Suppressor macrophage (primary cell): ENCODE data around the gene KRT6B.
"Not testable (repeated sequence)": the region's sequence is repeated elsewhere in the genome, so short reads cannot be mapped to it uniquely, and the experiment has no call there.

Experiments used
- DNase-seq, 4 experiments: peaks; one replicate each; pipeline ENCODE4 v3.0.0-alpha.2; 2020 to 2022
- total RNA-seq, 17 experiments: gene quantifications; one replicate each; lab custom pipeline; 2026; ENCODE audit warnings: mixed read lengths in 6 of 17, inconsistent platforms in 3 of 17; lab: John Stamatoyannopoulos, UW

KRT6B gene
- 0 to 1.7 (median 0) reads per million in 17 experiments for total RNA-seq

- no peak for DNase-seq
These were observed at the start of gene KRT6B for GRCh38 chr12:52452101-52452500. Gene KRT6B, minus strand, starts transcription at chr12:52452146. Its CDS starts 68 bp downstream, at chr12:52452078.

- DNase-seq = no peak
These were observed 49.5 kb upstream of the KRT6B start for GRCh38 chr12:52501490-52501889.

- not testable (repeated sequence) for DNase-seq
These were observed 48.6 kb upstream of the KRT6B start for GRCh38 chr12:52500574-52500973.

GRCh38 chr12:52499806-52500560 lies 48.0 kb upstream of the KRT6B start:
- DNase-seq = no peak

GRCh38 chr12:52498946-52499345 lies 47.0 kb upstream of the KRT6B start:
- no peak for DNase-seq

- DNase-seq = no peak
These were observed 46.0 kb upstream of the KRT6B start for GRCh38 chr12:52497975-52498374.

GRCh38 chr12:52496590-52497071 lies 44.7 kb upstream of the KRT6B start:
- no peak for DNase-seq

GRCh38 chr12:52496054-52496453 lies 44.1 kb upstream of the KRT6B start:
- no peak for DNase-seq

GRCh38 chr12:52495389-52495788 lies 43.4 kb upstream of the KRT6B start:
- peak in 2 of 4 experiments; percentile 8 to 16 for DNase-seq

GRCh38 chr12:52494518-52494917 lies 42.6 kb upstream of the KRT6B start:
- peak in 2 of 4 experiments; percentile 5 to 12 for DNase-seq

GRCh38 chr12:52494100-52494499 lies 42.2 kb upstream of the KRT6B start:
- DNase-seq = no peak

- no peak for DNase-seq
These were observed 41.2 kb upstream of the KRT6B start, which contains the start of gene KRT6A for GRCh38 chr12:52493172-52493571. Gene KRT6A, minus strand, starts transcription at chr12:52493257. Its CDS starts 69 bp downstream, at chr12:52493188.

GRCh38 chr12:52492405-52492804 lies 40.5 kb upstream of the KRT6B start:
- DNase-seq = not testable (repeated sequence)

- DNase-seq = not testable (repeated sequence)
These were observed 39.5 kb upstream of the KRT6B start for GRCh38 chr12:52491495-52491894.

GRCh38 chr12:52488736-52489135 lies 36.8 kb upstream of the KRT6B start:
- DNase-seq = no peak

- not testable (repeated sequence) for DNase-seq
These were observed 35.9 kb upstream of the KRT6B start for GRCh38 chr12:52487744-52488443.

- DNase-seq = no peak
These were observed 35.3 kb upstream of the KRT6B start for GRCh38 chr12:52487211-52487610.

GRCh38 chr12:52486166-52487105 lies 34.5 kb upstream of the KRT6B start:
- DNase-seq = no peak

GRCh38 chr12:52480073-52480472 lies 28.1 kb upstream of the KRT6B start:
- no peak for DNase-seq

- DNase-seq = no peak
These were observed 25.7 kb upstream of the KRT6B start for GRCh38 chr12:52477651-52478050.

GRCh38 chr12:52474212-52474611 lies 22.3 kb upstream of the KRT6B start:
- DNase-seq = no peak

GRCh38 chr12:52473768-52474167 lies 21.8 kb upstream of the KRT6B start, which contains the start of gene KRT6C:
Gene KRT6C, minus strand, starts transcription at chr12:52473805. Its CDS starts 68 bp downstream, at chr12:52473737.
- DNase-seq = no peak
